NCI-H1694 treated with DMSO at 0.1 percent for 48 hours (cell line): ENCODE measurements around the gene ZNF576.
"Not testable (repeated sequence)": the region's sequence is repeated elsewhere in the genome, so short reads cannot be mapped to it uniquely, and the experiment has no call there.

Experiments
- DNase-seq: peaks from one replicate; lab custom pipeline; 2025; lab: John Stamatoyannopoulos, UW

The ZNF576 gene

GRCh38 chr19:43595999-43596841 lies at the start of gene ZNF576, which contains the start of gene IRGQ:
TSS of gene ZNF576 (plus strand) at chr19:43596595. CDS start at chr19:43597109, 514 bp downstream.
TSS of gene IRGQ (minus strand) at chr19:43596134. CDS start at chr19:43595338, 796 bp downstream.
- peak; percentile 99 for DNase-seq

GRCh38 chr19:43547926-43548325 lies 48.5 kb upstream of the ZNF576 start:
- not testable (repeated sequence) for DNase-seq

- no peak for DNase-seq
Observed at GRCh38 chr19:43548706-43549105, 47.7 kb upstream of the ZNF576 start.

GRCh38 chr19:43551399-43552197 lies 44.8 kb upstream of the ZNF576 start:
- no peak for DNase-seq

- no peak for DNase-seq
Observed at GRCh38 chr19:43552198-43552450, 44.3 kb upstream of the ZNF576 start.

GRCh38 chr19:43552616-43553015 lies 43.8 kb upstream of the ZNF576 start:
- DNase-seq = peak; percentile 59

GRCh38 chr19:43553656-43554055 lies 42.7 kb upstream of the ZNF576 start:
- no peak for DNase-seq

GRCh38 chr19:43554317-43554895 lies 42.0 kb upstream of the ZNF576 start:
- no peak for DNase-seq

GRCh38 chr19:43555185-43555770 lies 41.1 kb upstream of the ZNF576 start:
- DNase-seq = peak; percentile 79

GRCh38 chr19:43560687-43561086 lies 35.7 kb upstream of the ZNF576 start:
- no peak for DNase-seq

- no peak for DNase-seq
Observed at GRCh38 chr19:43561139-43561970, 35.0 kb upstream of the ZNF576 start.

- DNase-seq = no peak
Observed at GRCh38 chr19:43562226-43562697, 34.1 kb upstream of the ZNF576 start.

GRCh38 chr19:43562698-43563241 lies 33.6 kb upstream of the ZNF576 start:
- DNase-seq = peak; percentile 60

- DNase-seq = no peak
Observed at GRCh38 chr19:43563816-43564457, 32.5 kb upstream of the ZNF576 start.

- no peak for DNase-seq
Observed at GRCh38 chr19:43564800-43565199, 31.6 kb upstream of the ZNF576 start.

GRCh38 chr19:43569657-43570056 lies 26.7 kb upstream of the ZNF576 start:
- no peak for DNase-seq

- no peak for DNase-seq
Observed at GRCh38 chr19:43570174-43570791, 26.1 kb upstream of the ZNF576 start.

GRCh38 chr19:43572171-43572588 lies 24.2 kb upstream of the ZNF576 start:
- no peak for DNase-seq

- DNase-seq = no peak
Observed at GRCh38 chr19:43574424-43575155, 21.8 kb upstream of the ZNF576 start.
